ENCODE results near the gene LARP4B. TPM values are rescaled to one million over a fixed set of nuclear protein-coding genes. Genes with fewer than 3 reads are reported as not detected.

LARP4B gene
- total and polyA plus RNA-seq, 2 experiments from 2014 or later: 18.3 to 52.3 TPM

- peaks cover 69% of the 10 kb centered on the region for H4K20me1 ChIP-seq (replicated peaks; ENCODE audit: insufficient read depth)
- DNase-seq (ENCODE audit: low spot score): no peak
Measured at GRCh38 chr10:923844-924523, 7.5 kb downstream of the LARP4B start.

More at GRCh38 chr10:923844-924523, 7.5 kb downstream of the LARP4B start:
- no peaks in the 10 kb centered on the region for H3K27me3 ChIP-seq (ENCODE audit: insufficient read depth)
- peaks cover 3% of the 10 kb centered on the region for H3K27me3 Mint-ChIP-seq (ENCODE audit: insufficient read depth, low read depth, poor library complexity)
- no peaks in the 10 kb centered on the region for H3K36me3 ChIP-seq (ENCODE audit: insufficient read depth)
- H3K9me3 Mint-ChIP-seq: no peaks in the 10 kb centered on the region
- no peak overlapping the region; the same call in 1 of the 2 replicates for H3K27ac Mint-ChIP-seq
- peaks cover 32% of the 10 kb centered on the region for H3K4me1 Mint-ChIP-seq
- no peak overlapping the region for H3K4me2 ChIP-seq
- H3F3A ChIP-seq (replicated peaks; ENCODE audit: low read depth): no peaks in the 10 kb centered on the region
- H2AFZ ChIP-seq: no peak overlapping the region
- peaks cover 100% of the 10 kb centered on the region for H3K79me2 ChIP-seq (replicated peaks; ENCODE audit: insufficient read depth)
- H3K9me2 ChIP-seq (ENCODE audit: insufficient read depth): no peaks in the 10 kb centered on the region
- H3K27ac ChIP-seq (ENCODE audit: low read depth): no peak overlapping the region
- TF ChIP-seq ZNF114 (CRISPR knock-in tag; IDR thresholded peaks at IDR 0.05) (no peak), ETS1 (IDR thresholded peaks at IDR 0.05) (no peak), ZNF462 (CRISPR knock-in tag; IDR thresholded peaks at IDR 0.05) (no peak), STAT1 (IDR thresholded peaks at IDR 0.05; ENCODE audit: unreplicated experiment) (no peak), NANOG (IDR thresholded peaks at IDR 0.05; ENCODE audit: borderline replicate concordance) (no peak), JUNB (IDR thresholded peaks at IDR 0.05; ENCODE audit: unreplicated experiment) (no peak), POLR2AphosphoS5 (IDR thresholded peaks at IDR 0.05; ENCODE audit: low read depth) (no peak), REST (IDR thresholded peaks at IDR 0.05; ENCODE audit: unreplicated experiment) (no peak), ZNF331 (CRISPR knock-in tag; IDR thresholded peaks at IDR 0.05; ENCODE audit: low read depth) (no peak), CREB1 (CRISPR knock-in tag; IDR thresholded peaks at IDR 0.05; ENCODE audit: low read depth) (no peak), CTCF (conservative IDR thresholded peaks at IDR 0.05; ENCODE audit: low read depth in 2 of 2) (no peak), EZH2 (IDR thresholded peaks at IDR 0.05; ENCODE audit: low read depth, unreplicated experiment) (no peak), EZH2phosphoT487 (IDR thresholded peaks at IDR 0.05; ENCODE audit: unreplicated experiment) (no peak)
- no peak overlapping the region for H3K4me3 Mint-ChIP-seq
- ATAC-seq: no peak
- no peak overlapping the region for H3K4me3 ChIP-seq
- peaks cover 20% of the 10 kb centered on the region; the same call in 2 of the 3 replicates for H3K36me3 Mint-ChIP-seq (ENCODE audit: low read depth)
- H3K4me1 ChIP-seq (ENCODE audit: insufficient read depth): peaks cover 24% of the 10 kb centered on the region
